ENCODE data around the gene ANKLE1.
A peak's percentile ranks its signal among the peaks of the same experiment; 100 is the strongest.
"Not testable (repeated sequence)": the region's sequence is repeated elsewhere in the genome, so short reads cannot be mapped to it uniquely, and the experiment has no call there.

Gene ANKLE1

DNA sequence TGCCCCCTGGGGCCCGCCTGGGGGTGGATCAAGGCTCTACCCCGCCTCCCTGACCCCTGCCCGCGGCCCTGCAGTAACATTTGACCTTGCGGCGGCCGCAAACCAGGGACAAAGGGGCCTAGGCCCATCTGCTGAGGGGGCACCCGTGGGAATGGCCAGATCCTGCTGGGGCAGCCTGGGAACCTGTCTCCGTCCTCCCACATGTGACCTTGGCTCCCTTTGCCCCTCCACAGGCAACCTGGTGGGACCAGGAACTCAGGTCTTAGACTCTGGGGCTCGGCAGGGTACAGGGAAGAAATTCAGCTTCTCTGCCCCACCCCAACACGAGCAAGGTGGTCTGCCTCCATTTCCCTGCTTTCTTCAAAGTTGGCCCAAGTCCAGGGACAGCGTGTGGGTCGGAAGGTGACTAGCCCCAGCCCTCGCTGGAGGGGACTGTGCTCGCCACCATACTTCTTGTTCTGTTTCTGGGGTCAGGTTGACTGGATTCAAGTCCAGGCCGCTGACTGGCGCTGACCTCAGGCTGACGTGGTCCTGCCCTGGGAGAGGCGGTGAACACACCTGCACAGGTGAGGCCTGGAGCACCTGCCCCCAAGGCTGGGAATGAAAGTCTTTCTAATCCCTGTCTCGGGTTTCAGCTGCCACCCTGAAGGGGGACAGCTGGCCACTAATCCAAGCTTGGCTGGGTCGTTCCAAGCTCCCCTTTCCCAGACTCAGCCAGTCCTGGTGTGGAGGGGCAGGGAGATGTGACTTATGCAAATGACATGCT is 33.5 kb upstream of the ANKLE1 start:
- no peak for DNase-seq (ENCODE audit: low spot score)

DNA sequence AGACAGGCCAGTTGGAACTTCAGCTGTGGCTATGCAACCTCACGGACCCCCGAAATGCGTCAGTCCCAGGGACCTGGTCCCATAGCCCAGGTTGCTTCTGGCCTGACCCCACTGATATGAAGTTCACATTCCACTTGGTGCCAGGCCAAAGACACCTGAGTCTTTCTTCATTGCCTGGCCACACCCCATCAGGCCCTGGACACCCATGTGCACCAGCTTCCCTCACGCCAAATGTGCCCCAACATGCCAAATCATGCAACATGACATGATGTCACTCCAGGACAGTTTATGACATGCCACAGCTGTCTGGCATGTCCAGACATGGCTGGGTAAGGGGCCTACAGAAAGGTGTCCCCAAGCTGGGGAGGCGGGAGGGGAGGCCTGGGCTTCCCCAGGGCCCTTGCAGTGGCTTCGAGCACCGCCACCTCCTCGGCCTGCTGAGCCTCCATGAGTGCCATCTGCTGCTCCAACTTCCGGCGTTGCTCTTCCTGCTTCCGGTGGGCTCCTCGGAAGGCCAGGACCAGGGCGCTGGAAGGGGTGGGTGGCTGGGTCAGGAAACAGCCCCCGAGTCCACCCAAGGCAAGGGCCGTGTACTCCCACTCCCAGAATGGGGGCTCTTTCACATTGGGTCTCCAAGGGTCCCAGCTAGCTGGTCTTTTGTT is 31.7 kb upstream of the ANKLE1 start:
- no peak for DNase-seq (ENCODE audit: low spot score)

DNA sequence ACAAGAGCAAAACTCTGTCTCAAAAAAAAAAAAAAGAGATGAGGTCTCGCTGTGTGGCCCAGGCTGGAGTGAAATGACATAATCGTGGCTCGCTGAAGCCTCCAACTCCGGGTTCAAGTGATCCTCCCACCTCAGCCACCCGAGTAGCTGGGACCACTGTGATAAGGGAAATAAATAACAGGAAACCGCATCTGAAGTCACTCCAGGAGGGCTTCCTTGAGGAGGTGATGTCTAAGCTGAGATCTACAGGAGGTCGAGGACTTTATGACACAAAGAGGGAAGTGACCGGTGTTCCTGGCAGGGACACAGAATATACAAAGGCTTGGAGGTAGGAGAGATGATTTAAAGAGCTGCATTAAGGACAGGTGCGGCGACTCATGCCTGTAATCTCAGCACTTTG is 27.1 kb upstream of the ANKLE1 start:
- DNase-seq (ENCODE audit: low spot score), result no peak

DNA sequence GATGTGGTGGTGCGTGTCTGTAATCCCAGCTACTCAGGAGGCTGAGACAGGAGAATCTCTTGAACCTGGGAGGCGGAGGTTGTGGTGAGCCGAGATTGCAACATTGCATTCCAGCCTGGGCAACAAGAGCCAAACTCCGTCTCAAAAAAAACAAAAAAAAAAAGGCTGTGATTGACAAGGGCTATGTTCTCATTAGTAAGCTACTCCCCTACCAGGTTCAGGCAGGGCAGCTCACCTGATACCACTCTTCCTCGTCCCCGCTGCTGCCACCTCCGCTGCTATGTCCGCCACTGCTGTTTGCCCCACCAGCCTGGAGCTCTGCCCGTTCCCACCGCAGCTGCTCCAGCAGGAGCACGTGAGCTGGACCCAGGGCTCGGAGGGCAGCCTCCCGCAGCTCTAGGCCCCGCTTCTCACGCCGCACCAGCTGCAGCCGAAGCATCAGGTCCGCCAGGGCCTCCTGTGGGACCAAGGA is 26.5 kb upstream of the ANKLE1 start:
- no peak for DNase-seq (ENCODE audit: low spot score)

- DNase-seq (ENCODE audit: low spot score), result no peak
These were observed 25.6 kb upstream of the ANKLE1 start for GRCh38 chr19:17256130-17256529.

- no peak for DNase-seq (ENCODE audit: low spot score)
These were observed 22.5 kb upstream of the ANKLE1 start for GRCh38 chr19:17259118-17259780.

DNA sequence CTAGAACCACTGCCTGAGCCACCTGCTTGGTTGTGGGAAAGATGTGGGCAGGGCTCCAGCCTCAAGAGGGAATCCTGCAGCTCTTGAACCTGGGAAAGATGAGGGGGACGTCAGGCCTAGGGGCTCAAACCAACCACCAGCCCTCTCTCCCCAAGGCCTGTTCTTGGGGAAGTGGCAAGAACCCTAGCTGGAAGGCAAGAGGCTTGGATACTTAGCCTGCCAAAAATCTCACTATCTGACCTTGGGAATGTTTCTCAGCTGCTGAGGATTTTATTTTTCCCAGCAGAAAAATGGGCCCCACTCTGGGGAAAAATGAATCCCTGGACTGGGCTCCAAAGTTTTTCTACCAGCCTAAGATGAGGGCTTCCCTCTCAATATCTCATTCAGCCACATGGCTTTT is 21.8 kb upstream of the ANKLE1 start:
- no peak for DNase-seq (ENCODE audit: low spot score)

DNA sequence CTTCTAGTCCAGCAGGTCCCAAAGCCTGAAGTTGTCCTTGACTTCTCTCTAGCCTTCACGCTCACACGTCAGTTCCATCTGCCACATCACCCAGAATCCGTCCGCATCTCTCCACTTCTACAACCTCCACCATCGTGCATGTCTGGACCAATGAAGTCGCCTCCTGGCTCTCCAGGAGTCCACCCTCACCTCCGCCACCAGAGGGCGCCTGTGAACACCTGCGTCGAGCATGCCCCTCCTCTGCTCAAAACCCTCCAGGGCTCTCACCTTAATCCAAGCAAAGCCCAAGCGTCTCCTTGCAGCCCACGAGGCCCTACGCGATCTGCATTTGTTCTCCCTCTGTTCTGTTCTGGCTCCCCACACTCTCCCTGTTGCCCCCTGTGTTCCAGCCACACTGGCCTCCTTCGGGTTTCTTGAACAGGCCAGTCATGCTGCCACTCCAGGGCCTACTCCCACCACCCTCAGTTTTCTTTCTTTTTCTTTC is 20.8 kb upstream of the ANKLE1 start:
- DNase-seq (ENCODE audit: low spot score), result peak; percentile 85

- no peak for DNase-seq (ENCODE audit: low spot score)
These were observed 19.1 kb upstream of the ANKLE1 start for GRCh38 chr19:17262557-17262956.

- DNase-seq (ENCODE audit: low spot score), result no peak
These were observed 17.7 kb upstream of the ANKLE1 start for GRCh38 chr19:17263712-17264640.

- DNase-seq (ENCODE audit: low spot score), result no peak
These were observed 17.1 kb upstream of the ANKLE1 start, which contains the start of gene USHBP1 for GRCh38 chr19:17264641-17264979. Gene USHBP1, minus strand, starts transcription at chr19:17264745. Its CDS starts 446 bp downstream, at chr19:17264299.

- DNase-seq (ENCODE audit: low spot score), result no peak
These were observed 15.7 kb upstream of the ANKLE1 start for GRCh38 chr19:17266026-17266425.

DNA sequence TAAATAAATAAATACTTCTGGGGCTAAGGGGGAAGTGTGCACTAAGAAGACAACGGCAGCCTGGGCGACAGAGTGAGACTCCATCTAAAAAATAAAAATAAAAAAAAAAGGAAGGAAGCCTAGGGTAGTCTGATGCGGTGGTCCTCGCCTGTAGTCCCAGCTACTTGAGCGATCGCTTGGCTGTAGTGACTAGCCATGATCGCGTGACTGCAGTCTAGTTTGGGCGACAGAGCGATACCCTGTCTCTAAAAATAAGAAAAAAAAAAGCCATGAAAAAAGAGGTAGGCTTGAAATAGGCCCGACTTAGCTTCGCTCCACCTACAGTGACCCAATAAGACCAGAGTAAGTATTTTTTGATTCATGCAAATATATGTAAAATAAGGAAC is 15.1 kb upstream of the ANKLE1 start:
- no peak for DNase-seq (ENCODE audit: low spot score)

- DNase-seq (ENCODE audit: low spot score), result peak; percentile 97
These were observed 14.5 kb upstream of the ANKLE1 start, which contains the start of gene BABAM1 for GRCh38 chr19:17266975-17267788. Gene BABAM1, plus strand, starts transcription at chr19:17267443. Its CDS starts 1,364 bp downstream, at chr19:17268807.

GRCh38 chr19:17268754-17269153 is 12.9 kb upstream of the ANKLE1 start:
- DNase-seq (ENCODE audit: low spot score), result no peak

DNA sequence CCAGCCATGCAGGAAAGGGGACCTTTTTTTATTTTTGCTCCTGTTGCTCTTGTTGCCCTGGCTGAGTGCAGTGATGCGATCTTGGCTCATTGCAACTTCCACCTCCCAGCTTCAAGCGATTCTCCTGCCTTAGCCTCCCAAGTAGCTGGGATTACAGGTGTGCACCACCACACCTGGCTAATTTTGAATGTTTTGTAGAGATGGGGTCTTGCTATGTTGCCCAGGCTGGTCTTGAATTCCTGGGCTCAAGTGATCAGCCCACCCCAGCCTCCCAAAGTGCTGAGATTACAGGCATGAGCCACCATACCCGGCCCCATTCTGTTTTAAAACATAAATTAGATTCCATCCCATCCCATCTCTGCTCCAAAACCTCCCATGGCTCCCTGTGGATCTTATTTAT is 6.8 kb upstream of the ANKLE1 start:
- not testable (repeated sequence) for DNase-seq (ENCODE audit: low spot score)

DNA sequence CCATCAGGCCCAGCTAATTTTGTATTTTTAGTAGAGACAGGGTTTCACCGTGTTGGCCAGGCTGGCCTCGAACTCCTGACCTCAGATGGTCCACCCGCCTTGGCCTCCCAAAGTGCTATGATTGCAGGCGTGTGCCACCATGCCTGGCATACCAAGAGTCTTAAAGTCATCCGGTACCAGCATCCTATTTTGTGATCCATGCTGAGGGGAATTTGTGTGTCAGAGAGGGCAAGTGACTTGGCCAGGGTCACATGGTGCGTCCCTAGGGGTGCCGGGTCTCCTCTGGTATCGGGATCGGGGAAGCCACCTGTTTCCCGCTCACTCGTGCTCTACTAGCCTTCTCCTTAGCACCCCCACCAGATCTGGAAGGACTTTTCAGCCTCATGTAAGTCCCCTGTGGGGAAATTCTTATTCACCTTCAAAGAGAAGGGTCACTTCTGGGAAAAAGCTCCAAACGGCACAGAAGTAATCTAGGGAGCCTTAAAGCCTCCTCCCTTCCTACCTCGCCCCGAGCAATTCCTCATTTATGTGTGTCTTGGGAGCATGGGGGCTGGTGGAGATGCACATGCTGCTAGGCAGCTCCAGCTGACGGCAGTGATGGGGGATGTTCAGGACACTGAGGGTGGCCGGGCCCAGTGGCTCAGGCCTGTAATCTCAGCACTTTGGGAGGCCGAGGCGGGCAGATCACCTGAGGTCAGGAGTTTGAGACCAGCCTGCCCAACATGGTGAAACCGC is 6.1 kb upstream of the ANKLE1 start:
- no peak for DNase-seq (ENCODE audit: low spot score)

DNA sequence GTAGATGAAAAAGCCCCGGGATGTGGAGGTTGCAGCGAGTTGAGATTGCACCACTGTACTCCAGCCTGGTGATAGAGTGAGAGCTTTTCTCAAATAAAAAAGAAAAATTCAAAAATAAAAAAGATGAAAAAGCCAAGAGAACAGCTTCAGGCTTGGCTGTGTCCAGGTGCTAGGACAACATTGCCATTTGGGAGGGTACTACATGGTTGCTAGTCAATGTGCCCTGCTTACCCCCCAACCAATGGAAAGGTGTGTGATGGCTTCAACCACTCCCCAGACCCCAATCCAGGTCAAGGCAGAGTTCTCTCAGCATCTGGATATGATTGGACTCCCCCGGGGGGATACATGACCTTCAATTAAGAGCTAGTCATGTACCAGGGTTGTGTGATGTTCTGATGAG is 2.3 kb upstream of the ANKLE1 start:
- DNase-seq (ENCODE audit: low spot score), result no peak

DNA sequence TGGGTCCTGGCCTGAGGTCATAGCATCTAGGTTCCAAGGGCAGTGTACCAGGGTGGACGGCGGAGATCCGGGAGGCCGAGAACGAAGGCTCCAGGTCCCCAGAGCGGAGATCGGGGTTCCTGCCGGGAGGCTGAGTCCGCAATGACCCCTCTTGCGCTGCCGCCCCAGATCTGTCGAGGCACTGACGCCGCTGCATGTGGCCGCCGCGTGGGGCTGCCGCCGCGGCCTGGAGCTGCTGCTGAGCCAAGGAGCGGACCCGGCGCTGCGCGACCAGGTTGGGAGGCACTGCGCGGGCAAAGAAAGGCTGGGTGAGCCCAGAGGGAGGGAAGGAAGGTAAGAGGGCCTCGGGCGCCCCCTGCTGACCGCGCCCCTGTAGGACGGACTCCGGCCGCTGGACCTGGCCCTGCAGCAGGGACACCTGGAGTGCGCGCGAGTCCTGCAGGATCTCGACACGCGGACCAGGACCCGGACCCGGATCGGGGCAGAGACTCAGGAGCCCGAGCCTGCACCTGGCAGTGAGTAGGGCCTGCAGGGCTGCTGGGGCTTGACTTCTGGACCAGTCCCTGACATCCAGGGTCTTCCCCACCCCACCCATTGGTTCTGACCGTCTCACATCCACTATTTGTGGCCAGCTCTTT is 906 bp downstream of the ANKLE1 start:
- peak; percentile 82 for DNase-seq (ENCODE audit: low spot score)
